GM21529 (cell line): Measurements from ENCODE around the gene PTPRQ.
"Not testable (repeated sequence)": the region's sequence is repeated elsewhere in the genome, so short reads cannot be mapped to it uniquely, and the experiment has no call there.

Experiments
- ATAC-seq: cut with Tn5 transposase; IDR thresholded peaks from one replicate; pipeline ENCODE4 v1.9.1; 2021; ENCODE audit not compliant: unreplicated experiment

The PTPRQ gene

DNA sequence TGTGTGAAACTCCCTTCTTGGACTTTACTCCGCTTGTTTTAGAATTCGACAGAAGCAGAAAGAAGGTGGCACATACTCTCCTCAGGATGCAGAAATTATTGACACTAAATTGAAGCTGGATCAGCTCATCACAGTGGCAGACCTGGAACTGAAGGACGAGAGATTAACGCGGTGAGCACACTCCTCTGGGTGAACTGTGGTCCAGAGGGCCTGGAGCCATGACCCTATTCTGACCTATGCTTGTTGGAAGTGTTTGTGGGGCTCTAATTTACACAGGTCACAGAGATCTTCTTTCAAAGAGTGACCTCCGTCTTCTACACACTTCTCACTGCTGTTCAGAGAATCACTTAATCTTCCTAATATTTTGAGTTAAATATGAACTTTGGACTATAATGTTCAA, 190.9 kb downstream of the PTPRQ start:
- no peak for ATAC-seq

DNA sequence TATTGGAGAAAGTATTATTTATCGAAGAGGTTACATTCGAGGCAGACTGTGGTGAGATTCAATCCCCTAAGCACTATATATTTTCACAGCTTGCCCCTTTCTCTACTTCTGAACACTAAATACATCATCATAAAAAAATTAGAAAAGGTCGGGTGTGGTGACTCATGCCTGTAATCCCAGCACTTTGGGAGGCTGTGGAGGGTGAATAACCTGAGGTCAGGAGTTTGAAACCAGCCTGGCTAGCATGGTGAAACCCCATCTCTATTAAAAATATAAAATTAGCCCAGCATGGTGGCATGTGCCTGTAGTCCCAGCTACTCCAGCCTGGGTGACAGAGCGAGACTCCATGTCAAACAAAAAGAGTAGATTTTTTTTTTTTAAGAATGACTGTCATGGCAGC, 192.8 kb downstream of the PTPRQ start:
- no peak for ATAC-seq

DNA sequence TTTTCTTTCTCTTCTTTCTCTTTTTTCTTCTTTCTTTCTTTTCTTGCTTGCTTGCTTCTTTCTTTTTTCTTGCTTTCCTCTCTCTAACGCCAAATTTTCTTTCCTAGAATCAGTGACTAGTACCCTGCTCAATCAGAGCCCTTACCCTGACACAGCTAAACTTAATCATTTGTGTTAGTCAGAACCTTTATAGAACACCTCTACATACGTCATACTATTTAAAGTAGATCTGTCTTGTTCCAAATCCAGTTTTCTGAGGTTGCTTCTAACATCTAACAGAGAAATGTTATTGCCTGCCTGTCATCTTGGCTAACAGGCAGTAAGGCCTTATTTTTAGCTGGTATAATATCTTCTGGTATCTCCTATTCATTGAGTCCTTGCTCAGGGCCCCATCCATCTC, 197.9 kb downstream of the PTPRQ start:
- ATAC-seq, result no peak

DNA sequence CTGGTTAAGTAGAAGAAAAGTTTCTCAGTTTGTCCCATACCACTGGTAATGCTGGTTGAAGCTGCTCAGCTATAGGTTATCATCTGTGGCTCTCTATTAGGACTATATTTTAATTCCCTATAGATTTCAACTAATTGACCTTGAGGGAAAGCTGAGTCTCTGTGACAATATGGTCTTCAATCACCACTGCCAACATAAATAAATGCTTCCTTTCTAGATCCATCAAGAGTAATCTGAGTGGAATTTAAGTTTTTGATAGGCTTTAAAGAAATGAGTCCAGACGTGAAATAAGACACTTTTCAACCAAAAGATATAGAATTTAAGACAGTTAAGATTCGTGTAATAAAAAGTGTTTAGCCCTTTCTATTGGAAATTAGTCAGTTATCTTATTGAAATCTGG, 199.9 kb downstream of the PTPRQ start:
- no peak for ATAC-seq

DNA sequence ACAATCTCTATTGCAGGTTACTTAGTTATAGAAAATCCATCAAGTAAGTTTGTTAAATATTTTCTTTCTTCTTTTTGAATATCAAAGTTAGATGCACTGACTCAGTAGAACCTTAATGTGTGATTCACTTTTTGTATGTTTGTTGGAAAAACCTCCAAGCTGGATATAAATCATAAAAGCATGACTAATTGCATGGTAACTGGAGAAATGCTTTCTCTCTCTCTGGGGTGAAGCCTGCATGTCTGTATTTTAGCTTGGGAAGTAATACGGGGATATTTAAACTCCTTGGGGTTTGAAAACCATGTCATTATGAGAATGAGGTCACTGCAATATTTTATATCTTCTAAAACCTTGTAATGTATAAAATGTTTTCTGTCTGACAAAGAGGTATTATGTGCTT, 204.8 kb downstream of the PTPRQ start:
- no peak for ATAC-seq

DNA sequence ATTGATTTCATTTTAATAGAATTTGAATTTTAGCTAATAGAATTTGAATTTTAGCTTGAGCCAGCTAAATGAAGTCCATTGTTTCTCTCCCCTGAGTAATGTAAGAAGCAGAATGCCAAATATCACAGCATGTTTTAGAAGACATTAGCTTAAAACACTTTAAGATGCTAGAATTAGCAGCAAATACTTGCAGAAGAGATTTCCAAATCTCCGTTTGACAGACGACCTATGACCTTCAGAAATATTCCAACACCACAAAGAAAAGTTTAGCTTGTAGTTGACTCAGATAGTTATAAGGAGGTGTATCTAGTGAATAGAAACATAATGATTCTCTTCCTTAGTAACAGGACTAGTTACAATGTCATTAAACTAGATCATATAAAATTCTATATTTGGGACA, 211.7 kb downstream of the PTPRQ start:
- ATAC-seq, result no peak

DNA sequence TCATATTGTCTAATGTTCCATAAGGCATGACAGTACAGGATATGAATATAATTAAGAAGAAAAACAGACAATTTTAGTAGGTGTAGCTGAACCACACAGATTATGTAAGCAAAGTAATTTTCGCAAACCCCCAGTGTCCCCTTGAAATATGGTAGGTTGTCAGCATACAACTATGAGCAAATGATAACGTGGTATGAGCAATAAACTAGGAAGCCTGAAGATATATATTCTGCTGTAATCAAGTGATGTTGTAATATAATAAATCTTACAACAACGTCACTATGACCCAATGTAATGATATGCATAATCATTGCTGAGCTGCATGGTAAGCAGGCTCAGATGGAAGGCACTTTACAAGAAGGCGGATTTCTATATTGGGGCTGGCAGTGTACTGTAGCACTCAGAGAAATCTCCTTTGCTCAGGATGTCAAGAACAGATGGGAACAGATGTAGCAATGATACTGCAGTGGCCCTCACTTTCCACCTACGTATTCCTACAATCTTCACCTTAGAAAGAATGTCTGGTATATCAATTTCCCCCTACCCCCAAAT, 215.6 kb downstream of the PTPRQ start:
- ATAC-seq, result no peak

DNA sequence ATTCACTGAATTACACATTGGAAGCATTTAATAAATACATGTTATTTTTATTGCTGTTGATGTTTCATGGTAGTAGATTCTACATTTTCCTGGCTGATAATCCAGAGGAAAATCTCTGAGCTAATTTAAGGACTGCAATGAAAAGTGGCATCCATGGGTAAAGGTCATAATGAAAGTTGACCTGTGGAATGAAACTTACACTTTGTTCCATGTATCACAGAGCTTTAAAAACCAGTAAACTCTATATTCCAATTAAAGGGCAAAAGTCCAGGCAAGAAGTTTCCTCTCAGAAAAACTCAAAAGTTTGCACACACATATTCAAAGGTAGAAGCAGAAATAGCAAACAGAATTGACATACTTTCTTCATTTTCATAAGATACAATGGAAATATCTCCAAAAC, 218.6 kb downstream of the PTPRQ start:
- ATAC-seq, result no peak

DNA sequence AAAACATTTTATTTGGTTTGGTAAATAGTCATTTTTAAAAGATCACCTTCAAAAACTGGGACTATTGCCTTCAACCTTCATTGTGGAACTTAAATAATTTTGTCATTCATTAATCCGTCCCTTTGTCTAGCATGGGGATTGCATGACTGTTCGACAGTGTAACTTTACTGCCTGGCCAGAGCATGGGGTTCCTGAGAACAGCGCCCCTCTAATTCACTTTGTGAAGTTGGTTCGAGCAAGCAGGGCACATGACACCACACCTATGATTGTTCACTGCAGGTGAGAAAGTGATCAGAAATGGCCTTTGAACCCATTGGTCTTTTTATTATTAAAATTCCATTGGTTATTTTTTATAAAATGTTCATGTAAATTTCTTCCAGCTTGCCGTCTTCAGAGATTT, 226.2 kb downstream of the PTPRQ start:
- no peak for ATAC-seq

DNA sequence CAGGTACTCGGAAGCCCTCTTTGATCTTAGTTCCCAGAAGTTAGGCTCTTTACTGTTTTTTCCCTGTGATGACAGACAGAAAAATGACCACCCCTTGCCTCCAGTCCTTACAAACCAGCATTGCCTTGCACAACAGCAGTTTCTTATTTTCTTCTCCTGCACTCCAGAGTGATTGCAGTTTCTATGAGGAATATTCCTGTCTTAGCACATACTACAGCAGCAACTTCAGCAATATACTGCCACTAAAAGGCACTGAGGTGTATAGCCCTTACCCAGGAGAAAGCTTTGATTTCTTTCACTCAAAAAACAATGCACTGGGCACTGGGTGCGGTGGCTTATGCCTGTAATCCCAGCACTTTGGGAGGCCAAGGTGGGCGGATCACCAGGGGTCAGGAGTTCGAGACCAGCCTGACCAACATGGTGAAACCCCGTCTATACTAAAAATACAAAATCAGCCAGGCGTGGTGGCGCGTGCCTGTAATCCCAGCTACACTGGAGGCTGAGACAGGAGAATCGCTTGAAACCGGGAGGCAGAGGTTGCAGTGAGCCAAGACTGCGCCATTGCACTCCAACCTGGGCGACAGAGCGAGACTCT, 232.1 kb downstream of the PTPRQ start:
- ATAC-seq, result not testable (repeated sequence)

DNA sequence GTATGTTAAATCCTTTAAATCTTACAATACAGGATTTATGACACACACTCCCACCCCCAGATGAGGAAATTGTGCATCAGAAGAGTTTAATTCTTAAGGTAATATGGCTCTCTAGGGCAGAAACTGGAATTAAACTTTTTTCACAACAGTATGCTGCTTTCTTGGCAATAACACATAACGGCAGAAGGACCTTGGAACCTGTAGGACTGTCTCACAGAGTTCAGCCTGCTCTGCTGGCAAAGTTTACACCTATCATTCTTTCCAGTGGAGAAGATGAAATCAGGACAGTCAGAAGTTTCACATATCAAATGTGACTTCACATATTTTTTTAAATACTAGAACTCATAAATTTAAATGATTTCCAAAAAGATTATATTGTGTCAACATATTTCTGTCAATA, 232.8 kb downstream of the PTPRQ start:
- ATAC-seq, result no peak

DNA sequence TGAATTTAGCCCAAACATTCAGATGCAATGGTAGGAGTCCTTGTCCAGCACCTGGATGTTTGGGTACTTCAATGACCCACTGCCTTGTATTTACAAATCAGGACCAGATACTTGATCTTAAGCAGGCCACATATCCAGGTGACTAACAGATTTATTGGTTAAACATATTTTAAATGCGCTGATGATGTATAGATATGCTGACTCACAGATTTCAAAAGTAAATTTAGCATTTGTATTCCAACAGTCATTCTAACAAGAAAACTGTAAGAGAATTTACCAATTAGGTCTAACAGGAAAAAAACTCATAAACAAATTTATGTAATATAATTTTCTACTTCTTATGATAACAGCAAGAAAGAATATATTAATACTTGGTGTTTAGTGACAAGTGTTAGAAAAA, 234.0 kb downstream of the PTPRQ start:
- no peak for ATAC-seq

DNA sequence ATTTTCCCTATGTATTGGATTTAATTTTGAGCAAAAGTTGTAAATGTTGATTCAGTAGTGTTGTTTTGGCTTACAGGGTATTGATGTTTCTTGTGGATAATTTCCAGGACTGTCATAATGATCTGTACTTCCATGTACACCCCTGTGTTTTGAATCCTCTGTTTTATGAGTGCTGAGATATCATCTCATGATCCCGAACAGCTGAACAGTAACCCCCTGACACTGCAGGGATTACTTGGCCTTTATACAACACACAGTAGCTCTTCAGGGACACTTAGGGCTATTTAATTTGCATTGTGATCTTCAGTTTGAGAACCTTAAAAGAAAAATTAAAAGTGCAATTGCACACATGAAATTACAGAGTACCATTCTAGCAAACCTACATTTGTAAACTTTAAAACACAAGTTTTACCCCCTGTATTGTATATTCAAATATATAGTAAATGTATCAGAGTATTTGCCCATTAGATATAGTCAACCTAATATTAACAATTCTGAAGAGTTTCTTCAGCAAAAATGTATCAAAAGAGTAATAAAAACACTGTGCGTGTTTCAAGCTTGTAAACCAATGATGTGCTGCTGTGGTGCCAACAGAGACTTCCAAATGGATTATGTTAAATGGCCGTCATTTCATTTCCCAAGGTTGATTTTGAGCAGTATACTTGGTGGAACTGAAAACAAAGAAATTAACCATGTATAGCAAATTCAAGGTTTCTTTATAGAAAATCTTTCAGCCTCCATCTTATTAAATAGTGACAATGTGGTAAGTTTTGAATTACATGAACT, 235.5 kb downstream of the PTPRQ start:
- no peak for ATAC-seq

DNA sequence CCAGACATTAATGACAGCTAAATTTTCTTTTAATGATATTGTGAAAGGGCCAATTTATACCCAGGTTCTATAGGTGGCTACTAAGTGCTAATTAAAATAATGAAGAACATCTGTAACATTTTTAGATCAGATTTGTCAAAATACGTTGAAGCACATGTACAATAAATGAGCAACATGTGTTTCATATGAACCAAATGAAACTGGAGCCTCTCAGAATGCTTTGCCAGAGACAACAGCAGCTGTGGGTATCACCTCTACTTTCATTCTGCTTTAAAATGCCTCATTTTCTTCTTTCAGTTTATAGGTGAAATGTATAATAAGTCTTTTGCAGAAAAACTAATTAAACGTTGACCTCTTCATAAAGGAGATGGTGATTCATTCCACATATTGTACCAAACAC, 237.3 kb downstream of the PTPRQ start:
- ATAC-seq, result peak; percentile 88

DNA sequence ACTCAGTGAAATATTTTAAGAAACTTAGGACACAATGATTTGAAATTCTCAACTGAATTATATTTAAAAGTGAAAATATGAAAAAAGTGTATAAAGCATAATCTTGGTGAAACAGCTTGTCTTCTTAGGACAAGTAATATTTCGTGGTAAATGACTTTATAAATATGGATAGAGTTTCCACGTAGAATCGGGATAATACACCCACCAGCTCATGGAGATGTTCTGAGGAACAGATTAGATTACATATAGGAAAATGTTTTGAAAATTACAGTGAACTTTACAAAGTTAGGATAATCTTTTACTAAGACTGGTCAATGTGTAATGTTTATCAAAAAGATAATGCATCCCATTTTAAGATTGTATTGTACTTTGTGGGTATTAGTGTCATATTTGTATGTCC, 237.8 kb downstream of the PTPRQ start:
- ATAC-seq, result no peak

DNA sequence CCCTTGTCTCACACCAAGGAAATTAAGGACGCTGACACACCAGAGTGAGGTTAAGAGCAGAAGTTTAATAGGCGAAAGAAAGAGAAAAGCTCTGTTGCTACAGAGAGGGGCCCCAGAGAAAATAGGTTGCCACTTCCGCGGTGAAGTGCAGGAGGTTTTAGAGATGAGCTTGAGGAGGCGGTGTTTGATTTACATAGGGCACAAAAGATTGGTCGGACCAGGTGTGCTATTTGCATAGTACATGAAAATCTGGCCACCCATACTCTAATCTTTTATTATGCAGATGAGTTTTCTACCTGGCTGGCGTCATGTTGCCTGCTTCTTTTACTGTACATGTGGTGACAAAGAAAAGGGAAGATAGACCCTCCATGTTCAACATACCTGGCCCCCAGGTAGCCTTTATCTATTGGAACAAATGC, 240.1 kb downstream of the PTPRQ start:
- ATAC-seq, result no peak

DNA sequence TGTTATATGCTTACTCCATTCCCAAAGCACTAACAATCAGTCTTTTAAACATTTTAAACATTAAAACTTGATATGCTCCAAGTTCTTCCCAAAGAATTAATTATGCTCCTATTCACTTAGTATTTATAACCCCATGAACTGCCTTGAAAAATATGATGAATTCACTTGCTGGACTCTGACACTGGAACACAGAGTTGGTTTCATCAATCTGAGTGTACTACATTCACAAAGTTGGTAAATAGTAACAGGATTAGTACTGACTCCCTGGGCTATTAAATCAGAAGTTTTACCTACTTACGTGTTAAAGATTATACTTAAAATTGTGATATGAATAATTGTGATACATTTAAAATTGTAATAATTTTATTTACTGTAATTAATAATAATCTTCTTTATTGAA, 246.1 kb downstream of the PTPRQ start:
- ATAC-seq, result no peak

DNA sequence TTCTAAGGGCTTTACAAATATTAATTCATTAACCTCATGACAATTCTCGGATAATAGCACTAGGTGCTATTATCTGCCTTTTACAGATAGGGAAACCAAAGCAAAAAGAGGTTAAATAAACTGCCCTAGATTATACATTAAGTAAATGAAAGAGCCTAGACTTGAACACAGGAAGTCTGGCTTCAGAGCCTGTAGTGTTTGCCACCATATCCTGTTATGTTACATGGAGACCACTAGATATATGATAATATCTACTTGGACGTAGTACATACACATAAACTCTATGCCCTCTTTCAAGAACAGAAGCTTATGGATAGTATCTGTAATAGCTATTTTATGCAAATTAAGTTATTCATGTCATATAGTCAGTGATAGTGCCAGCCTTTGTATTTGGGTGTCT, 246.5 kb downstream of the PTPRQ start:
- ATAC-seq, result no peak

DNA sequence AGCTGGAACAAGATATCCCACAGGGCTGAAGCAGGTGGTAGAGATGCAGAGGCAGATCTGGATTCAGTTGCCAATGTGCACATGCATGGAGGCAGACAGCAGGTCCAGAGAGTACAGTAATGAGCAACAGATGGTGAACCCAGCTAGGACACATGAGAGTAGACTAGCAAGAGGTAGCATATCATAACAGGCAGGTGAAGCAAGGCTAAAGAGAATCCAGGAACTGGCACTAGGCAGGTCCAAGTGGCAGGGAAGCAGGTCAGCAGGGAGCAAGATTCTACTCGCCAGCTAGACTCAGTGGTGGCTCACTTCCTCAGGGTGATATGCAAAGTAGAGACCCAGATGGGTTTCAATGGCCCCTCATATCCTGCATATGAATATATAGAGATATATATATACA, 248.1 kb downstream of the PTPRQ start:
- peak; percentile 69 for ATAC-seq

DNA sequence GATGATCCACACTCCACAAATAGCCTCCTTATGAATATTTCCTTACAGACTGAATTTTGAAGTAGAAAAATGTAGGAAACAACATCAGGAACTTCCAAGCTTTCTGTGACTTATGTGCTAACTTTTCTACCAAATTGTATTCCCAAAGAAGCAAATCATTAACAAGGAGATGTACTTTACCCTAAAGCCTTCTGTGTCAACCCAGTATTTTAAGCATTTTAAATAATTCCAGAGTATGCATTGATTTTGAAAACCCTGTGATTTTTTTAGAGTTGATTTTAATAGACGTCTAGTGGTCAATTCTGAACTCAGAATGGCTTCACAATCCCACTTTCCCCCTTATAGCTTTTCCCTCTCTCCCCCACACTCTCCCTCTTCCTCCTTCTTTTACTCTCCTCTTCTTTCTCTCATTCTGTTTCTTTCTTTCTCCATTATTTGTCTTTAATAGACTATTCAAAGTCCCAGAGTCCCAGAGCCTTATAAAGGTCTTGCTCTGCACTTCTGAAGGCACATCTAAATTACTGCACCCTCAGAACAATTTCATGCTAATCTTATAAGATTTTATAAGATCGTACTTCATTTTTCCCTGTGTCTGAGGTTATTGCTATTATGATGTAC, 253.3 kb downstream of the PTPRQ start:
- no peak for ATAC-seq

DNA sequence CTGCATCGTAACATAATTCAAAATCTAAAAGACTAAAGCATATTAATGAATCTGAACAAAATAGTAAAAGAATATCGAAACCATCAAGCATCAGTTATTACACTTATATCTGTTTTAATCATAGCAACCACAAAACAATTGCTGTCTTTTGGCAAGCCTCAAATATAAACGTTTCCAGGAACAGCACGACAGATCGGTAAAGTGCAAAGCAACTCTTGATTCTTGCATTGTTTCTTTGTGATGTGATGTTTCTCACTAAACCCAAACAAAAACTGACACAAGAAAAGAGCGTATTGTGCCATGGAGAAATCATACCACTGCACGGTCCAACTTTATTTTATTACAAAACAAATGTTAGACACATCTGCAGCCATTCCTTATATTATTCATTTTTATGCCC, 254.2 kb downstream of the PTPRQ start:
- ATAC-seq, result no peak

DNA sequence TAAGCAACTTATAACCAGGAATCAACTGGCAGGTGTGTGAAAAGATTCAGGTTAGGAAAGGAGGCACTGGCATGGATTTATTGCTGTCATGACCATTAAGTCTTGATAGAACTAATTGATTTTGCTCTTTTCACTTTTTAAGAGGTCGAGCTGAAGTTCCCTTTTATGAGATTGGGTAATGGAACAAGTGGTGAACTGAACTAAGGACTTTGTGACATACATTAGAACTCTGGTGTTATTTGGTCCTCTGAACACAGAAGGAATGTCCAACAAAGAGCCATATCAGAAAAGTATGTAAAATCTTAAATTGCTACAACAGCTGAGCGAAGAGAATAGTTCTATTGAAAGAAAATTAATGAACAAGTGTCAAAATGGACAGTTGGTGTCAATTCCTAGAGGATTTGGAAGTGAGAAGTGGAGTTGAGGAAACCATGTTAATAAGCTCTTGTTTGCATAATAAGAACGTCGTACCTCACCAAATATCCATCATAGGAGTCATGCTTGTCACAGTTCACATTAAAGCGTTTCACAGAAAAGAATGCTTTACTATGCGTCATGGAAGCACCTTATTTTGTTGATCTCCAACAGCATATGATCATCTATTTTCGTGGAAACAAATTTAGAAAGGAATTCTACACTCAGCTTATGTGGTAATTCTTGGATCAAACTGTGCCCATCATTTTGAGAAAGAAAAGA, 255.0 kb downstream of the PTPRQ start:
- ATAC-seq, result no peak
